Trophoblast cell (in vitro differentiated cells and primary cell): ENCODE measurements around the gene LRRC37A3.

Experiments used
- DNase-seq, 2 donors: peaks; one replicate each; pipeline ENCODE4 v3.0.0-alpha.2; 2016
- H2AFZ ChIP-seq: 2 replicates; pipeline ENCODE4 v1.6.1; 2013; ENCODE audit warnings: low read length, moderate library complexity, mild to moderate bottlenecking; ENCODE audit not compliant: insufficient read depth, poor library complexity
- H2AK5ac ChIP-seq: 2 replicates; pipeline ENCODE4 v1.6.1; 2013; ENCODE audit warnings: mild to moderate bottlenecking, low read length
- H2BK120ac ChIP-seq: 2 replicates; pipeline ENCODE4 v1.6.1; 2013; ENCODE audit warnings: low read length, mild to moderate bottlenecking, moderate library complexity; ENCODE audit not compliant: insufficient read depth, poor library complexity
- H2BK12ac ChIP-seq: 2 replicates; pipeline ENCODE4 v1.6.1; 2013; ENCODE audit warnings: mild to moderate bottlenecking, low read length, moderate library complexity
- H2BK5ac ChIP-seq: 2 replicates; pipeline ENCODE4 v1.6.1; 2013; ENCODE audit warnings: low read length, low read depth, moderate library complexity, mild to moderate bottlenecking; ENCODE audit not compliant: poor library complexity
- H3K14ac ChIP-seq: 2 replicates; pipeline ENCODE4 v1.6.1; 2013; ENCODE audit warnings: mild to moderate bottlenecking, low read length
- H3K18ac ChIP-seq: 2 replicates; pipeline ENCODE4 v1.6.1; 2013; ENCODE audit warnings: mild to moderate bottlenecking, low read length
- H3K23ac ChIP-seq: 2 replicates; pipeline ENCODE4 v1.6.1; 2013; ENCODE audit warnings: low read length
- H3K27ac ChIP-seq: 2 replicates; pipeline ENCODE4 v1.5.1; 2013; ENCODE audit warnings: low read depth, mild to moderate bottlenecking, inconsistent platforms, low read length, moderate library complexity
- H3K27me3 ChIP-seq: 2 replicates; pipeline ENCODE4 v1.6.1; 2013; ENCODE audit warnings: inconsistent platforms, mild to moderate bottlenecking, low read length, moderate library complexity; ENCODE audit not compliant: insufficient read depth
- H3K36me3 ChIP-seq, 2 experiments: 1 replicate in 1 of 2; 2 replicates in 1 of 2; pipeline ENCODE4 v1.6.1; 2013; ENCODE audit warnings: low read length in 2 of 2, mild to moderate bottlenecking in 2 of 2, moderate library complexity in 1 of 2; ENCODE audit not compliant: insufficient read depth in 2 of 2, control insufficient read depth in 1 of 2
- H3K4ac ChIP-seq: 2 replicates; pipeline ENCODE4 v1.6.1; 2013; ENCODE audit warnings: low read depth, mild to moderate bottlenecking, low read length, moderate library complexity
- H3K4me1 ChIP-seq, 2 experiments: 1 replicate in 1 of 2; 2 replicates in 1 of 2; pipeline ENCODE4 v1.6.1; 2013; ENCODE audit warnings: low read length in 2 of 2, mild to moderate bottlenecking in 2 of 2, moderate library complexity in 1 of 2; ENCODE audit not compliant: insufficient read depth in 2 of 2, control insufficient read depth in 1 of 2
- H3K4me2 ChIP-seq: 2 replicates; pipeline ENCODE4 v1.6.1; 2013; ENCODE audit warnings: inconsistent platforms, mild to moderate bottlenecking, low read length, moderate library complexity
- H3K4me3 ChIP-seq: 2 replicates; pipeline ENCODE4 v1.5.1; 2013; ENCODE audit warnings: mild to moderate bottlenecking, low read depth, low read length, inconsistent platforms
- H3K79me1 ChIP-seq: one replicate; pipeline ENCODE4 v1.6.1; 2013; ENCODE audit warnings: low read length
- H3K79me2 ChIP-seq: 2 replicates; pipeline ENCODE4 v1.6.1; 2013; ENCODE audit warnings: low read length, mild to moderate bottlenecking; ENCODE audit not compliant: control insufficient read depth, insufficient read depth, poor library complexity
- H3K9ac ChIP-seq: 2 replicates; pipeline ENCODE4 v1.6.1; 2013; ENCODE audit warnings: mild to moderate bottlenecking, low read length
- H3K9me3 ChIP-seq: 2 replicates; pipeline ENCODE4 v1.6.1; 2013; ENCODE audit warnings: low read depth, mild to moderate bottlenecking, control low read depth, inconsistent platforms, low read length; ENCODE audit not compliant: insufficient read depth
- H4K12ac ChIP-seq: 2 replicates; pipeline ENCODE4 v1.6.1; 2013; ENCODE audit warnings: low read depth, mild to moderate bottlenecking, low read length, moderate library complexity
- H4K8ac ChIP-seq: 2 replicates; pipeline ENCODE4 v1.6.1; 2013; ENCODE audit warnings: low read depth, mild to moderate bottlenecking, low read length, moderate library complexity
- H4K91ac ChIP-seq: one replicate; pipeline ENCODE4 v1.6.1; 2013; ENCODE audit warnings: low read depth, mild to moderate bottlenecking, low read length, moderate library complexity
- WGBS: extraction: QIAGEN DNeasy Blood & Tissue Kit; methylation state at CpG from one replicate; pipeline ENCODE4 v1.1.7; 2013; ENCODE audit warnings: missing lambda C conversion rate; ENCODE audit not compliant: insufficient read length, insufficient coverage; ENCODE audit errors: extremely low coverage; 5-methylcytosine and 5-hydroxymethylcytosine counted together

The LRRC37A3 gene

GRCh38 chr17:64947152-64947551, 27.9 kb upstream of the LRRC37A3 start:
- H3K27me3 ChIP-seq, result no peaks in the 10 kb centered on the region
- no peak overlapping the region for H2AFZ ChIP-seq
- H3K4me2 ChIP-seq, result no peak overlapping the region
- no peak overlapping the region for H3K4ac ChIP-seq
- no peak overlapping the region for H3K27ac ChIP-seq
- H3K18ac ChIP-seq, result no peak overlapping the region
- no peak overlapping the region for H4K91ac ChIP-seq
- H3K79me2 ChIP-seq, result no peaks in the 10 kb centered on the region
- no peak overlapping the region for H2BK120ac ChIP-seq
- H3K9ac ChIP-seq, result no peak overlapping the region
- H2AK5ac ChIP-seq, result no peak overlapping the region
- no peak overlapping the region for H4K8ac ChIP-seq
- H3K79me1 ChIP-seq, result no peaks in the 10 kb centered on the region
- H3K14ac ChIP-seq, result no peak overlapping the region
- no peaks in the 10 kb centered on the region for H3K9me3 ChIP-seq
- DNase-seq, result no peak
- H4K12ac ChIP-seq, result no peak overlapping the region
- H3K36me3 ChIP-seq, result no peaks in the 10 kb centered on the region
- H3K4me1 ChIP-seq, result no peaks in the 10 kb centered on the region
- no peak overlapping the region for H3K4me3 ChIP-seq
- H2BK5ac ChIP-seq, result no peak overlapping the region
- no peak overlapping the region for H2BK12ac ChIP-seq
- H3K23ac ChIP-seq, result no peak overlapping the region

GRCh38 chr17:64941761-64942160, 22.5 kb upstream of the LRRC37A3 start:
- H2BK120ac ChIP-seq, result no peak overlapping the region
- H3K27me3 ChIP-seq, result no peaks in the 10 kb centered on the region
- no peak overlapping the region for H3K4me2 ChIP-seq
- H3K79me1 ChIP-seq, result peaks cover 13% of the 10 kb centered on the region
- H3K4ac ChIP-seq, result no peak overlapping the region
- H4K91ac ChIP-seq, result no peak overlapping the region
- H2AFZ ChIP-seq, result no peak overlapping the region
- H3K36me3 ChIP-seq, result no peaks in the 10 kb centered on the region
- DNase-seq, result no peak
- H3K9me3 ChIP-seq, result no peaks in the 10 kb centered on the region
- H3K4me3 ChIP-seq, result no peak overlapping the region
- H4K8ac ChIP-seq, result no peak overlapping the region
- no peak overlapping the region for H3K14ac ChIP-seq
- no peak overlapping the region for H2BK5ac ChIP-seq
- no peak overlapping the region for H3K18ac ChIP-seq
- H3K9ac ChIP-seq, result no peak overlapping the region
- peaks cover 3 to 18% of the 10 kb centered on the region in 2 experiments for H3K4me1 ChIP-seq
- no peak overlapping the region for H2AK5ac ChIP-seq
- no peak overlapping the region for H3K23ac ChIP-seq
- no peak overlapping the region for H4K12ac ChIP-seq
- H3K79me2 ChIP-seq, result no peaks in the 10 kb centered on the region
- H3K27ac ChIP-seq, result no peak overlapping the region
- no peak overlapping the region for H2BK12ac ChIP-seq
- no CpG with 5 or more reads among the region's 2 CpGs for WGBS

GRCh38 chr17:64941045-64941444, 21.8 kb upstream of the LRRC37A3 start:
- no CpG with 5 or more reads among the region's 3 CpGs for WGBS
- Histone ChIP-seq H3K4me1 (peaks cover 3 to 18% of the 10 kb centered on the region in 2 experiments), H3K36me3 (no peaks in the 10 kb centered on the region), H3K9ac (no peak overlapping the region), H3K4me3 (no peak overlapping the region), H3K18ac (no peak overlapping the region), H2AFZ (no peak overlapping the region), H3K9me3 (peaks cover 2% of the 10 kb centered on the region), H3K79me2 (no peaks in the 10 kb centered on the region), H3K14ac (no peak overlapping the region), H2BK5ac (no peak overlapping the region), H2BK120ac (no peak overlapping the region), H3K27me3 (no peaks in the 10 kb centered on the region), H3K79me1 (peaks cover 13% of the 10 kb centered on the region), H2BK12ac (no peak overlapping the region), H3K23ac (no peak overlapping the region), H4K12ac (no peak overlapping the region), H3K27ac (no peak overlapping the region), H4K8ac (no peak overlapping the region), H2AK5ac (no peak overlapping the region), H3K4ac (no peak overlapping the region), H3K4me2 (no peak overlapping the region), H4K91ac (no peak overlapping the region)
- DNase-seq, result no peak

- no CpG with 5 or more reads among the region's 4 CpGs for WGBS
- Histone ChIP-seq H4K91ac (peak overlapping the region; percentile 46), H3K9ac (no peak overlapping the region), H2BK120ac (peak overlapping the region; percentile 12), H3K4me2 (peak overlapping the region; percentile 36), H4K8ac (no peak overlapping the region), H2BK12ac (no peak overlapping the region), H3K79me2 (no peaks in the 10 kb centered on the region), H3K23ac (no peak overlapping the region), H2AFZ (no peak overlapping the region), H3K4me1 (peaks cover 3 to 18% of the 10 kb centered on the region in 2 experiments), H3K14ac (no peak overlapping the region), H2AK5ac (no peak overlapping the region), H3K36me3 (no peaks in the 10 kb centered on the region), H3K4me3 (no peak overlapping the region), H2BK5ac (no peak overlapping the region), H3K27ac (peak overlapping the region; percentile 61), H3K27me3 (no peaks in the 10 kb centered on the region), H3K9me3 (peaks cover 2% of the 10 kb centered on the region), H4K12ac (no peak overlapping the region), H3K4ac (no peak overlapping the region), H3K79me1 (peaks cover 13% of the 10 kb centered on the region), H3K18ac (no peak overlapping the region)
- DNase-seq, result peak; percentile 77 to 83
Observed at GRCh38 chr17:64940055-64940454, 20.8 kb upstream of the LRRC37A3 start.
